Fibroblast of mammary gland (primary cell): ENCODE data around the gene CCNT1.
"Not testable (repeated sequence)": the region's sequence is repeated elsewhere in the genome, so short reads cannot be mapped to it uniquely, and the experiment has no call there.

Experiments
- DNase-seq: peaks from one replicate; pipeline ENCODE4 v3.0.0-alpha.2; 2010; ENCODE audit warnings: low read depth
- H3K4me3 ChIP-seq: 2 replicates; pipeline ENCODE4 v1.5.1; 2011; ENCODE audit warnings: low read depth, mild to moderate bottlenecking, low read length, moderate library complexity; ENCODE audit not compliant: control insufficient read depth
- TF ChIP-seq, protein P1 (sequence below): conservative IDR thresholded peaks from 2 replicates; pipeline ENCODE4 v1.5.1; 2011; ENCODE audit warnings: low read depth, low read length, inconsistent platforms; ENCODE audit not compliant: control insufficient read depth, insufficient read depth

CCNT1 gene

GRCh38 chr12:48744251-48745008 is 27.9 kb upstream of the CCNT1 start:
- DNase-seq, result no peak
- H3K4me3 ChIP-seq, result no peak overlapping the region
- TF ChIP-seq, protein P1, sequence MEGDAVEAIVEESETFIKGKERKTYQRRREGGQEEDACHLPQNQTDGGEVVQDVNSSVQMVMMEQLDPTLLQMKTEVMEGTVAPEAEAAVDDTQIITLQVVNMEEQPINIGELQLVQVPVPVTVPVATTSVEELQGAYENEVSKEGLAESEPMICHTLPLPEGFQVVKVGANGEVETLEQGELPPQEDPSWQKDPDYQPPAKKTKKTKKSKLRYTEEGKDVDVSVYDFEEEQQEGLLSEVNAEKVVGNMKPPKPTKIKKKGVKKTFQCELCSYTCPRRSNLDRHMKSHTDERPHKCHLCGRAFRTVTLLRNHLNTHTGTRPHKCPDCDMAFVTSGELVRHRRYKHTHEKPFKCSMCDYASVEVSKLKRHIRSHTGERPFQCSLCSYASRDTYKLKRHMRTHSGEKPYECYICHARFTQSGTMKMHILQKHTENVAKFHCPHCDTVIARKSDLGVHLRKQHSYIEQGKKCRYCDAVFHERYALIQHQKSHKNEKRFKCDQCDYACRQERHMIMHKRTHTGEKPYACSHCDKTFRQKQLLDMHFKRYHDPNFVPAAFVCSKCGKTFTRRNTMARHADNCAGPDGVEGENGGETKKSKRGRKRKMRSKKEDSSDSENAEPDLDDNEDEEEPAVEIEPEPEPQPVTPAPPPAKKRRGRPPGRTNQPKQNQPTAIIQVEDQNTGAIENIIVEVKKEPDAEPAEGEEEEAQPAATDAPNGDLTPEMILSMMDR, result no peak

DNA sequence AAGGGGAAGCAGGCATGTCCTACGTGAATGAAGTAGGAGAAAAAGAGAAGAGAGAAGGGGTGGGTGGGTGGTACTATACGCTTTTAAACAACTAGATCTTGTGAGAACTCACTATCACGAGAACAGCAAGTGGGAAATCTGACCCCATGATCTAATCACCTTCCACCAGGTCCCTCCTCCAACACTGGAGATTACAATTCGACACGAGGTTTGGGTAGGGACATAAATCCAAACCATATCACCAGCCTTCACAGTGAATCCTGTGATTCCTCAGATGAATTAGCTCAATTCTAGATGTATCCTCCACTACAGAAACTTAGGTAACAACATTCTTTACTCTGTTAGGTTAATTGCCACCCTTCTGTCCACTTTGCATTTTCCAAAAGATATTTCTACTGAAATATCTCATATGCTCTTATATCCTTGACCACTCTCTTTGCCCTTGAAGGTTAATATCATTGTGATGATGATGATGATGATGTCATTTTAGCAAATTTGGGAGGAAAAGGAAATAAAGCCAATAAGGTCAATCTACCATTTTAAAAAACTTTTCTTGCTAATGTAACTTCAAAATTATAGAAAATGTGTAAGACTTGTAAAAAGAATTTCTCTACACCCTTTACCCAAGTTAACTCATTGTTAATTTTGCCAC is 23.2 kb upstream of the CCNT1 start:
- TF ChIP-seq, protein P1, result no peak
- H3K4me3 ChIP-seq, result no peak overlapping the region
- DNase-seq, result no peak

DNA sequence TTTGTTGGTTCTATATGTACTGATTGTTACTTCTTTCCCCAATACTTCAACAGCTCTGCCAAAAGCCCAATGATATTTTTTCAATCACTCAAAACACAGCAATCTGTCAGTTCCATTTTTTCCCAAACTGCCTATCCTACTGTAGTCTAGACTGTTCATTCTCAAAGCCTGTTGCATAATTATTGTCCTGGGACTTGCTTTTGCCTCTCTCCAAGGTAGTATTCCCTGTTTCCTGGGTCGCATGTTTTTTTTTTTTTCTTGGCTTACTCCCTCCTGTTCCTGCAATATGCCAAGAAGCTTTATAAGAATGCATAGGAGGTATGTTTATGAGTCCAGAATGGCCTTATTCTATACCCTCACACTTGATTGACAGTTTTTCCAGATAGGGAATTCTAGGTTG is 19.9 kb upstream of the CCNT1 start:
- no peak for DNase-seq
- TF ChIP-seq, protein P1, result no peak
- H3K4me3 ChIP-seq, result no peak overlapping the region

- no peak overlapping the region for H3K4me3 ChIP-seq
- no peak for DNase-seq
- TF ChIP-seq, protein P1, result no peak
These were observed 12.3 kb upstream of the CCNT1 start for GRCh38 chr12:48728807-48729206.

GRCh38 chr12:48720737-48721136 is 4.2 kb upstream of the CCNT1 start:
- DNase-seq, result not testable (repeated sequence)

GRCh38 chr12:48720171-48720570 is 3.7 kb upstream of the CCNT1 start:
- not testable (repeated sequence) for H3K4me3 ChIP-seq, DNase-seq

More at GRCh38 chr12:48720737-48721136, 4.2 kb upstream of the CCNT1 start:
- H3K4me3 ChIP-seq, result not testable (repeated sequence)

- not testable (repeated sequence) for H3K4me3 ChIP-seq, DNase-seq
These were observed 2.5 kb upstream of the CCNT1 start for GRCh38 chr12:48719002-48719401.

DNA sequence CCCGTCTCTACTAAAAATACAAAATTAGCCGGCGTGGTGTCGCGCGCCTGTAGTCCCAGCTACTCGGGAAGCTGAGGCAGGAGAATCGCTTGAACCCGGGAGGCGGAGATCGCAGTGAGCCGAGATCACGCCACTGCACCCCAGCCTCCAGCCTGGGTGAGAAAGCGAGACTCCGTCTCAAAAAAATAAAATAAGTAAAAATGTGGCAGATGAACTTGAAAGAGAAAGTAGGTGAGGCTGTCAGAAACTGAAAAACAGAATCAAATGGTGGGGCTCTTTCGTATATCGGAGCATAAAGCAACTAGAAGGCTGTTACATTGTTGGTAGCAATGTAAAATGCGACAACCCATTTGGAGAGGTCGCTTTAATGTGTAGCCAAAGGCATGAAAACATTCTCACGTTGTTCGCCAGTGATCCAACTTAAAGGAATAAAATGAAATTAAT is 767 bp upstream of the CCNT1 start:
- peak; percentile 20 for DNase-seq
- TF ChIP-seq, protein P1, result no peak

More for the DNA sequence above, 767 bp upstream of the CCNT1 start:
- H3K4me3 ChIP-seq, result peak overlapping the region; percentile 98
